ENCODE results near the gene PLPP3.

GRCh38 chr1:56502700-56503245 is 76.6 kb downstream of the PLPP3 start:
- TF ChIP-seq CTCF (IDR thresholded peaks at IDR 0.05) = no peak
- TF ChIP-seq ZFX (IDR thresholded peaks at IDR 0.05; ENCODE audit: borderline replicate concordance) = no peak

Data from 22Rv1 (cell line).